NCI-H2081 (cell line): Measurements from ENCODE around the gene GRM7.

Experiments
- DNase-seq, 2 experiments: peaks; one replicate each; lab custom pipeline; 2025; lab: John Stamatoyannopoulos, UW

GRM7 gene

GRCh38 chr3:7658294-7658693 is 797.4 kb downstream of the GRM7 start:
- DNase-seq: no peak

GRCh38 chr3:7659079-7659478 is 798.2 kb downstream of the GRM7 start:
- DNase-seq: no peak

- DNase-seq: no peak
Observed at GRCh38 chr3:7663771-7664170, 802.9 kb downstream of the GRM7 start.

- peak in 1 of 2 experiments; percentile 44 for DNase-seq
Observed at GRCh38 chr3:7667774-7668173, 806.9 kb downstream of the GRM7 start.

- peak in 1 of 2 experiments; percentile 33 for DNase-seq
Observed at GRCh38 chr3:7669641-7670040, 808.7 kb downstream of the GRM7 start.

GRCh38 chr3:7678521-7678920 is 817.6 kb downstream of the GRM7 start:
- DNase-seq: no peak

- DNase-seq: no peak
Observed at GRCh38 chr3:7682822-7683229, 821.9 kb downstream of the GRM7 start.

GRCh38 chr3:7683426-7683825 is 822.5 kb downstream of the GRM7 start:
- no peak for DNase-seq

GRCh38 chr3:7684182-7684715 is 823.3 kb downstream of the GRM7 start:
- DNase-seq: no peak

GRCh38 chr3:7687428-7688147 is 826.7 kb downstream of the GRM7 start:
- DNase-seq: no peak

GRCh38 chr3:7692866-7693265 is 832.0 kb downstream of the GRM7 start:
- no peak for DNase-seq

GRCh38 chr3:7693976-7694375 is 833.1 kb downstream of the GRM7 start:
- no peak for DNase-seq

- DNase-seq: peak in 1 of 2 experiments; percentile 15
Observed at GRCh38 chr3:7695049-7695448, 834.1 kb downstream of the GRM7 start.

GRCh38 chr3:7696320-7696719 is 835.4 kb downstream of the GRM7 start:
- DNase-seq: no peak

- DNase-seq: no peak
Observed at GRCh38 chr3:7697548-7697947, 836.6 kb downstream of the GRM7 start.

GRCh38 chr3:7700539-7700938 is 839.6 kb downstream of the GRM7 start:
- peak in 1 of 2 experiments; percentile 37 for DNase-seq

- no peak for DNase-seq
Observed at GRCh38 chr3:7700977-7701376, 840.1 kb downstream of the GRM7 start.

- no peak for DNase-seq
Observed at GRCh38 chr3:7707187-7707586, 846.3 kb downstream of the GRM7 start.

- no peak for DNase-seq
Observed at GRCh38 chr3:7709376-7710082, 848.6 kb downstream of the GRM7 start.

- peak; percentile 46 to 69 for DNase-seq
Observed at GRCh38 chr3:7710284-7710683, 849.4 kb downstream of the GRM7 start.

- no peak for DNase-seq
Observed at GRCh38 chr3:7713724-7714123, 852.8 kb downstream of the GRM7 start.

- DNase-seq: no peak
Observed at GRCh38 chr3:7720649-7721297, 859.9 kb downstream of the GRM7 start.

- no peak for DNase-seq
Observed at GRCh38 chr3:7721869-7722268, 861.0 kb downstream of the GRM7 start.
